ENCODE measurements around the gene KLHL5.

Gene KLHL5

DNA sequence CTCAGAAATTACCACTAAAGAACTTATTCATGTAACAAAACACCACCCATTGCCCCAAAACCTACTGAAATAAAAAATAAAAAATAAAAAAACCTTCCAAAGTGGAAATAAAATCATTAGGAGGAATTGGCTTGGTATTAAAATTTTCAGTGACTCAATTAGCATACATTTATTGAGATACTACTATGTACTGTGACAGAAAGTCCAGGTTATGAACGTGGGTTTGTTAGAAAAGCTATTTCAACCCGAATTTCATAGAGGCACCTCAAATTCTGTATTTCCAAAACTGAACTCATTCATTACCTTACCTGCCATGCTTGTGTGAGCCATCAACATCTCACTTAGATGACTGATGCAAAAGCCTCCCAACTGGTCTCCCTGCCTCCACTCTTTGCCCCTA, 16.8 kb downstream of the KLHL5 start:
- H3K27me3 ChIP-seq (ENCODE audit: control insufficient read depth, insufficient read depth, low read length): no peaks in the 10 kb centered on the region
- H3K9ac ChIP-seq: no peak overlapping the region
- no peak overlapping the region for H3K27ac ChIP-seq
- no peaks in the 10 kb centered on the region for H3K36me3 ChIP-seq (ENCODE audit: control insufficient read depth, insufficient read depth, low read length)
- no peak overlapping the region for H2AFZ ChIP-seq
- H3K79me2 ChIP-seq: no peaks in the 10 kb centered on the region
- no peaks in the 10 kb centered on the region for H3K4me1 ChIP-seq
- H3K9me3 ChIP-seq (ENCODE audit: control insufficient read depth, low read length): no peaks in the 10 kb centered on the region
- H3K4me2 ChIP-seq (ENCODE audit: low read length): no peak overlapping the region
- H3K4me3 ChIP-seq (ENCODE audit: low read depth, low read length): no peak overlapping the region
- TF ChIP-seq, protein P1, sequence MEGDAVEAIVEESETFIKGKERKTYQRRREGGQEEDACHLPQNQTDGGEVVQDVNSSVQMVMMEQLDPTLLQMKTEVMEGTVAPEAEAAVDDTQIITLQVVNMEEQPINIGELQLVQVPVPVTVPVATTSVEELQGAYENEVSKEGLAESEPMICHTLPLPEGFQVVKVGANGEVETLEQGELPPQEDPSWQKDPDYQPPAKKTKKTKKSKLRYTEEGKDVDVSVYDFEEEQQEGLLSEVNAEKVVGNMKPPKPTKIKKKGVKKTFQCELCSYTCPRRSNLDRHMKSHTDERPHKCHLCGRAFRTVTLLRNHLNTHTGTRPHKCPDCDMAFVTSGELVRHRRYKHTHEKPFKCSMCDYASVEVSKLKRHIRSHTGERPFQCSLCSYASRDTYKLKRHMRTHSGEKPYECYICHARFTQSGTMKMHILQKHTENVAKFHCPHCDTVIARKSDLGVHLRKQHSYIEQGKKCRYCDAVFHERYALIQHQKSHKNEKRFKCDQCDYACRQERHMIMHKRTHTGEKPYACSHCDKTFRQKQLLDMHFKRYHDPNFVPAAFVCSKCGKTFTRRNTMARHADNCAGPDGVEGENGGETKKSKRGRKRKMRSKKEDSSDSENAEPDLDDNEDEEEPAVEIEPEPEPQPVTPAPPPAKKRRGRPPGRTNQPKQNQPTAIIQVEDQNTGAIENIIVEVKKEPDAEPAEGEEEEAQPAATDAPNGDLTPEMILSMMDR (IDR thresholded peaks at IDR 0.05): no peak

DNA sequence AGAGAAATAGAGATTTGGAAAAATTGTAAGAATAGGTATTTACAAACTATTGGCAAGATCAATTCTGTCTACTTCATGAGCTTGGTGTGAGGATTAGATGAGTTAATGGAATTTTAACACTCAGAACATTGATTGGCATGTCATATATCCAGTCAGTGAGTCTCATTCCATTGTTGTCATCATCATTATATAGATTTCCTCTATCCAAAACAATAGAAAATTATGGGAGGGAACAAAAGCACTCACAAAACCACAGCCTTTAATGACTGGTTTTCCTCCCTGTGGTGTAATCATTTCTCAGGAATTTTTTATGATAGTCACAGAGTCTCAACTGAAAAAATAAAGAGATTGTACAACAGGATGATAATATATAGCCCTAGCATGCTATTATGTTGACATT, 21.1 kb downstream of the KLHL5 start:
- no peak overlapping the region for H2AFZ ChIP-seq
- no peaks in the 10 kb centered on the region for H3K79me2 ChIP-seq
- H3K27ac ChIP-seq: no peak overlapping the region
- H3K4me1 ChIP-seq: no peaks in the 10 kb centered on the region
- no peaks in the 10 kb centered on the region for H3K9me3 ChIP-seq (ENCODE audit: control insufficient read depth, low read length)
- TF ChIP-seq, protein P1 (IDR thresholded peaks at IDR 0.05): no peak
- no peak overlapping the region for H3K4me3 ChIP-seq (ENCODE audit: low read depth, low read length)
- no peak overlapping the region for H3K4me2 ChIP-seq (ENCODE audit: low read length)
- no peaks in the 10 kb centered on the region for H3K27me3 ChIP-seq (ENCODE audit: control insufficient read depth, insufficient read depth, low read length)
- no peaks in the 10 kb centered on the region for H3K36me3 ChIP-seq (ENCODE audit: control insufficient read depth, insufficient read depth, low read length)
- H3K9ac ChIP-seq: no peak overlapping the region

DNA sequence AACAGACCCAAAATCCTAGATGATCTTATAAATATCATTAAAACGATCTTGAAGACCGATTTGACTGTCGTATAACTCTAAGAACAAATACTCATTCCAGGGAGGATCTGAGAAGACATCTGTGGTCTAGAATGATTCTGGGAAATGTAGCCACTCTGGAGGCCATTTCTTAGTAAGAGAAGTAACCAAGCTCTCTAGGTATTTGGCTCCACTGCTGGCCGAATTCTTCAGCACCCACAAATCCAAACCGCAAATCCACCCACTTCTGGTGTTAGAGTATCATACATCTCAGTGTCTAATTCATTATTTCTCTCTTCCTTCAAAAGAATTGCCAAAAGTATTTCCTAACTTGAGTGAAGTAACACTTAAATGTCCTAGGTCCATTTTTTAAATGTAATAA, 23.9 kb downstream of the KLHL5 start:
- Histone ChIP-seq H3K36me3 (ENCODE audit: control insufficient read depth, insufficient read depth, low read length) (no peaks in the 10 kb centered on the region), H3K27ac (no peak overlapping the region), H3K4me2 (ENCODE audit: low read length) (no peak overlapping the region), H2AFZ (no peak overlapping the region), H3K9me3 (ENCODE audit: control insufficient read depth, low read length) (no peaks in the 10 kb centered on the region), H3K4me3 (ENCODE audit: low read depth, low read length) (no peak overlapping the region), H3K4me1 (no peaks in the 10 kb centered on the region), H3K27me3 (ENCODE audit: control insufficient read depth, insufficient read depth, low read length) (no peaks in the 10 kb centered on the region), H3K79me2 (no peaks in the 10 kb centered on the region), H3K9ac (no peak overlapping the region)
- TF ChIP-seq, protein P1 (IDR thresholded peaks at IDR 0.05): no peak

DNA sequence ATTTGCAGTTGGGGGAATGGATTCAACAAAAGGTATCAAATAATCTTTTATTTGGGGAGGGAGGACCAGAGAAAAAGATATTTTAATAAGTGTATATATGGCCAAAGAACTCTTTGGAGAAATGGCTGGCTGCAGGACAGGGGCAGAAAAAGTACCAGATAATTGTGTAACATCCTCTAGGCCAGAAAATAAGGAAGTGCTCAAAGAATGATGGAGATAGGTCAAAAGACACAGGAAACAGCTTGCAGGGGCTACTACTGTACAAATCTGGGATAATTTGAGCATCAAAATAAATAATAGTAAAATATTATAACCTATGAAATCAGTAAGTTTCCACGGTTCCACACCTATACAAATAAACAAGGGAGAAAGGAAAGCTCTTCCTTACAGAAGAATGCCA, 34.8 kb downstream of the KLHL5 start:
- Histone ChIP-seq H3K27ac (no peak overlapping the region), H3K79me2 (no peaks in the 10 kb centered on the region), H3K27me3 (ENCODE audit: control insufficient read depth, insufficient read depth, low read length) (no peaks in the 10 kb centered on the region), H3K9me3 (ENCODE audit: control insufficient read depth, low read length) (no peaks in the 10 kb centered on the region), H3K4me2 (ENCODE audit: low read length) (no peak overlapping the region), H2AFZ (no peak overlapping the region), H3K4me3 (ENCODE audit: low read depth, low read length) (no peak overlapping the region), H3K4me1 (no peaks in the 10 kb centered on the region), H3K9ac (no peak overlapping the region), H3K36me3 (ENCODE audit: control insufficient read depth, insufficient read depth, low read length) (no peaks in the 10 kb centered on the region)
- TF ChIP-seq, protein P1 (IDR thresholded peaks at IDR 0.05): no peak

DNA sequence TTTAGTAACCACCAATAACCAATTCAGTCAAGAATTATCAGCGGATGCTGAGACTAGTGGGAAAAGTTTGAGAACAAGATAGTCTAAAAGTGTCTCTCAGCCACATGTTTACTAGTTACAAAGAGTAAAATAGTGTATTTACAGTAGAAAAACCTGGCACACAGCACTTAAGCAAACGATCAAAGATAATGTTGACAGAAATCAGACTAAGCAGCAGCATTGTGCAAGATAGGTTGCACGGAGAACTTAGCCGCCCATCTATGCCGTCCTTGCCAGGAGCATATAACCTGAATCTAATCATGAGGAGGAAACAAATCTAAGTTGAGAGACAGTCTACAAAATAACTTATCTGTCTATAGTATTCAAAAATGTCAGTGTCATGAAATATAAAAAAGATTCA, 35.3 kb downstream of the KLHL5 start:
- TF ChIP-seq, protein P1 (IDR thresholded peaks at IDR 0.05): no peak
- Histone ChIP-seq H3K9ac (no peak overlapping the region), H3K27me3 (ENCODE audit: control insufficient read depth, insufficient read depth, low read length) (no peaks in the 10 kb centered on the region)

More for the DNA sequence above, 35.3 kb downstream of the KLHL5 start:
- no peaks in the 10 kb centered on the region for H3K4me1 ChIP-seq
- no peaks in the 10 kb centered on the region for H3K9me3 ChIP-seq (ENCODE audit: control insufficient read depth, low read length)
- H3K27ac ChIP-seq: no peak overlapping the region
- H3K4me3 ChIP-seq (ENCODE audit: low read depth, low read length): no peak overlapping the region
- H3K4me2 ChIP-seq (ENCODE audit: low read length): no peak overlapping the region
- H3K79me2 ChIP-seq: no peaks in the 10 kb centered on the region
- no peak overlapping the region for H2AFZ ChIP-seq
- no peaks in the 10 kb centered on the region for H3K36me3 ChIP-seq (ENCODE audit: control insufficient read depth, insufficient read depth, low read length)
